Kidney (tissue), 14 donors: ENCODE measurements around the gene NEDD4L. TPM values are rescaled to one million over a fixed set of nuclear protein-coding genes. Genes with fewer than 3 reads are reported as not detected.

Source experiments
- DNase-seq, 5 donors: peaks; one replicate each; pipeline ENCODE4 v3.0.0-alpha.2; 2013 to 2020
- FAIRE-seq: peaks from 2 replicates; lab custom pipeline; 2012; peaks lifted over from hg19 to GRCh38; lab: Jason Lieb, UNC
- H3K27ac ChIP-seq, 2 donors: one replicate each; pipeline ENCODE4 v1.7.0; 2013; ENCODE audit warnings: low read depth in 2 of 2, low read length in 2 of 2, inconsistent platforms in 1 of 2
- H3K27me3 ChIP-seq: one replicate; pipeline ENCODE4 v1.7.1; 2013; ENCODE audit warnings: low read length, inconsistent platforms; ENCODE audit not compliant: control insufficient read depth, insufficient read depth
- H3K36me3 ChIP-seq, 3 donors: one replicate each; pipeline versions ENCODE4 v1.7.0 to v1.7.1; 2013; ENCODE audit warnings: low read length in 3 of 3, control low read depth in 1 of 3, inconsistent platforms in 1 of 3; ENCODE audit not compliant: insufficient read depth in 3 of 3, control insufficient read depth in 2 of 3
- H3K4me1 ChIP-seq, 3 donors: one replicate each; pipeline versions ENCODE4 v1.7.0 to v1.7.1; 2013; ENCODE audit warnings: low read length in 3 of 3, inconsistent platforms in 1 of 3, low read depth in 1 of 3; ENCODE audit not compliant: control insufficient read depth in 2 of 3, insufficient read depth in 2 of 3
- H3K4me3 ChIP-seq, 3 donors: one replicate each; pipeline versions ENCODE4 v1.7.0 to v1.8.1; 2013; ENCODE audit warnings: low read length in 3 of 3, control low read depth in 1 of 3, inconsistent platforms in 1 of 3
- H3K9ac ChIP-seq, 3 donors: one replicate each; pipeline versions ENCODE4 v1.7.0 to v1.7.1; 2013; ENCODE audit warnings: low read length in 3 of 3, control low read depth in 1 of 3, inconsistent platforms in 1 of 3
- H3K9me3 ChIP-seq, 3 donors: one replicate each; pipeline versions ENCODE4 v1.7.0 to v1.7.1; 2013; ENCODE audit warnings: low read length in 3 of 3, control low read depth in 1 of 3, inconsistent platforms in 1 of 3; ENCODE audit not compliant: control insufficient read depth in 2 of 3, insufficient read depth in 1 of 3
- intact Hi-C: fragments of 100-400 bp; cut with DNase I; formaldehyde crosslinking; loops from one replicate; pipeline ENCODE4 v1.11.1; 2022
- polyA plus RNA-seq: library from polyadenylated mRNA; stranded (reverse); fragments of 350-450 nt; fragmentation: Illumina TruSeq; extraction: RNeasy Lipid Tissue Mini Kit (QIAGEN cat#74804); gene quantifications from one replicate; pipeline ENCODE4 v1.2.3, GENCODE V29; 2014; ENCODE audit warnings: low read depth, low replicate concordance; ENCODE audit not compliant: insufficient read depth
- total RNA-seq: library from RNA; stranded (reverse); fragmentation: NEBNext Ultra II Directional; extraction: Animal tissue kit (Norgen Biotek cat#: 25700); gene quantifications from one replicate; pipeline ENCODE4 v1.2.1, GENCODE V29; 2021
- TF ChIP-seq, protein P1 (sequence below): IDR thresholded peaks from 3 replicates; pipeline ENCODE4 v1.5.1; 2012; ENCODE audit warnings: mild to moderate bottlenecking, moderate library complexity, borderline replicate concordance; ENCODE audit not compliant: insufficient read depth; ENCODE audit errors: extremely low read depth
- donor health status: control.
- donor health status: control.
- donor health status: control.
- donor health status: control.
- donor health status: control.
- donor health status: DM: yes; HTN: yes; CAD: no.
- donor health status: Normal renal cell carcinoma (clear cell type).

Gene NEDD4L
- total and polyA plus RNA-seq, 2 donors from 2014 or later: 90.8 to 95.7 TPM

DNA sequence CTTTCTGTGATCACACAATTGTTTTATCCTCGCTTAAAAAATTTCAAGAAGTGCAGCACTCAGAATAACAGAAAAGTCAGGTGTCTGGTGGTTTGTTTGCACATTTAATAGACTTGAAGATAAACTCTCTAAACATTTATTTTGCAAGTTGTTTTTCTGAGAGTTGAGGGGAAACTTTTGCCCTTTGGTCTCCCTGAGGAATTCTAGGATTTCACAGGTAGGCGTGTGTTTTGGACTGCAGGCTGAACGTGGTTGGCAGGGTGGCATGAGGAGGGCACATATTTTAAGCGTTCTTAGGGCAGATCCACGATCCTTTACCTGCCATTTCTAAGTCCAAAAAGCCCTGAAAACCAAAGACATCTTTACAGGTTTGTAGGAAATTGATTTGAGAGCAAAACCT is 188.6 kb downstream of the NEDD4L start:
- H3K9ac ChIP-seq: peak overlapping the region in 1 of 3 donors; percentile 52
- no peak for FAIRE-seq
- H3K27ac ChIP-seq: peak overlapping the region; percentile 77 to 82

DNA sequence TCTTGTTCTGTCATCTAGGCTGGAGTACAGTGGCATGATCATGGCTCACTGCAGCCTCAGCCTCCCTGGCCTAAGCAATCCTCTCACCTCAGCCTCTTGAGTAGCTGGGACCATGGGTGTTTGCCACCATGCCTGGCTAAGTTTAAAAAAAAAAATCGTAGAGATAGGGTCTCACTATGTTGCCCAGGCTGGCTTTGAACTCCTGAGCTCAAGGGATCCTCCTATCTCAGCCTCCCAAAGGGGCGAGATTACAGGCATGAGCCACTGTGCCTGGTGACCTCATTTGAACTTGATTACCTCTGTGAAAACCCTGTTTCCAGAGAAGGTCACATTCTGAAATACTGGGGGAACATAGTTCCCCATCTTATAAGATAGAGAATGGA is 190.3 kb downstream of the NEDD4L start:
- DNase-seq: no peak
- intact Hi-C loops: no loop called here
- Histone ChIP-seq H3K27me3 (no peaks in the 10 kb centered on the region), H3K27ac (peak overlapping the region; percentile 32 to 34), H3K9me3 (no peaks in the 10 kb centered on the region), H3K4me3 (peak overlapping the region in 1 of 3 donors; percentile 5), H3K4me1 (peaks cover 0 to 49% (median 22%) of the 10 kb centered on the region in 3 donors), H3K9ac (peak overlapping the region in 1 of 3 donors; percentile 3), H3K36me3 (no peaks in the 10 kb centered on the region)
- TF ChIP-seq, protein P1, sequence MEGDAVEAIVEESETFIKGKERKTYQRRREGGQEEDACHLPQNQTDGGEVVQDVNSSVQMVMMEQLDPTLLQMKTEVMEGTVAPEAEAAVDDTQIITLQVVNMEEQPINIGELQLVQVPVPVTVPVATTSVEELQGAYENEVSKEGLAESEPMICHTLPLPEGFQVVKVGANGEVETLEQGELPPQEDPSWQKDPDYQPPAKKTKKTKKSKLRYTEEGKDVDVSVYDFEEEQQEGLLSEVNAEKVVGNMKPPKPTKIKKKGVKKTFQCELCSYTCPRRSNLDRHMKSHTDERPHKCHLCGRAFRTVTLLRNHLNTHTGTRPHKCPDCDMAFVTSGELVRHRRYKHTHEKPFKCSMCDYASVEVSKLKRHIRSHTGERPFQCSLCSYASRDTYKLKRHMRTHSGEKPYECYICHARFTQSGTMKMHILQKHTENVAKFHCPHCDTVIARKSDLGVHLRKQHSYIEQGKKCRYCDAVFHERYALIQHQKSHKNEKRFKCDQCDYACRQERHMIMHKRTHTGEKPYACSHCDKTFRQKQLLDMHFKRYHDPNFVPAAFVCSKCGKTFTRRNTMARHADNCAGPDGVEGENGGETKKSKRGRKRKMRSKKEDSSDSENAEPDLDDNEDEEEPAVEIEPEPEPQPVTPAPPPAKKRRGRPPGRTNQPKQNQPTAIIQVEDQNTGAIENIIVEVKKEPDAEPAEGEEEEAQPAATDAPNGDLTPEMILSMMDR: no peak
- FAIRE-seq: no peak

More for the DNA sequence above, 188.6 kb downstream of the NEDD4L start:
- Histone ChIP-seq H3K4me3 (no peak overlapping the region), H3K36me3 (no peaks in the 10 kb centered on the region), H3K4me1 (peaks cover 0 to 61% (median 31%) of the 10 kb centered on the region in 3 donors), H3K27me3 (no peaks in the 10 kb centered on the region), H3K9me3 (no peaks in the 10 kb centered on the region)
- no peak for DNase-seq
- intact Hi-C loops: no loop called here
- TF ChIP-seq, protein P1: no peak

DNA sequence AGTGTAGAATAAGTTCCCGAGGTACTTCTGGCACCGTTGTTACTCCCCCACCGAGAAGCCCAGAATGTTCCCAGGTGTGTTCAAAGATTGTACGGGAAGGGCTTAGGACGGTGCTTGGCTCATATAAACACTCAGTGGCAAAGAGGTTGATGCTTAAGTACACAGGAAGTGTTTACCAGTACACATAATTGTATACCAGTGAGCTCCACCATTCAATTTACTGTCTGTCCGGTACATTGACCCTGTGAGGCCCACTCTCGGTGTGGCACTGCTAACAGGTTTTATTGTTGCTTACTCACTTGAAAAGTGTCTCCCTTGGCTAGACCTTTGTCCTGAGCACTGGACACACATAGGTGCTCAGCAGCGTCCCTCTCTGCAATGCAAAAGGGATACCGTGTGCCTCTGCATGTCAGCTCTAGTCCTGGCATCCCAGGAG is 191.0 kb downstream of the NEDD4L start:
- TF ChIP-seq, protein P1: no peak
- intact Hi-C loops: no loop called here
- FAIRE-seq: no peak
- no peaks in the 10 kb centered on the region for H3K9me3 ChIP-seq
- H3K27me3 ChIP-seq: no peaks in the 10 kb centered on the region
- peak in 1 of 5 donors; percentile 51 for DNase-seq
- peaks cover 0 to 49% (median 22%) of the 10 kb centered on the region in 3 donors for H3K4me1 ChIP-seq
- no peaks in the 10 kb centered on the region for H3K36me3 ChIP-seq
- peak overlapping the region in 1 of 3 donors; percentile 3 for H3K9ac ChIP-seq
- peak overlapping the region in 1 of 3 donors; percentile 5 for H3K4me3 ChIP-seq
- peak overlapping the region; percentile 32 to 34 for H3K27ac ChIP-seq

- intact Hi-C loops: no loop called here
Observed at GRCh38 chr18:58239879-58240278, 195.9 kb downstream of the NEDD4L start.

More at GRCh38 chr18:58239879-58240278, 195.9 kb downstream of the NEDD4L start:
- Histone ChIP-seq H3K4me3 (no peak overlapping the region), H3K27ac (no peak overlapping the region), H3K9me3 (no peaks in the 10 kb centered on the region), H3K9ac (no peak overlapping the region), H3K36me3 (no peaks in the 10 kb centered on the region), H3K27me3 (no peaks in the 10 kb centered on the region), H3K4me1 (peaks cover 0 to 12% (median 11%) of the 10 kb centered on the region in 3 donors)
- DNase-seq: no peak
- FAIRE-seq: no peak
- TF ChIP-seq, protein P1: no peak
